ENCODE results near the gene SMIM41.

The SMIM41 gene

GRCh38 chr12:52089491-52089890 is 10.0 kb downstream of the SMIM41 start:
- TF ChIP-seq CTCF (IDR thresholded peaks at IDR 0.05; ENCODE audit: extremely low read depth, missing control alignments), result no peak
- no peak for DNase-seq (ENCODE audit: low spot score)

- TF ChIP-seq CTCF (IDR thresholded peaks at IDR 0.05; ENCODE audit: extremely low read depth, missing control alignments), result no peak
- peak; percentile 7 for DNase-seq (ENCODE audit: low spot score)
Measured at GRCh38 chr12:52090291-52090690, 10.8 kb downstream of the SMIM41 start.

- peak; percentile 1 for DNase-seq (ENCODE audit: low spot score)
- no peak for TF ChIP-seq CTCF (IDR thresholded peaks at IDR 0.05; ENCODE audit: extremely low read depth, missing control alignments)
Measured at GRCh38 chr12:52091061-52091460, 11.6 kb downstream of the SMIM41 start.

- no peak for DNase-seq (ENCODE audit: low spot score)
- TF ChIP-seq CTCF (IDR thresholded peaks at IDR 0.05; ENCODE audit: extremely low read depth, missing control alignments), result no peak
Measured at GRCh38 chr12:52091869-52092268, 12.4 kb downstream of the SMIM41 start.

GRCh38 chr12:52093346-52093745 is 13.8 kb downstream of the SMIM41 start:
- TF ChIP-seq CTCF (IDR thresholded peaks at IDR 0.05; ENCODE audit: extremely low read depth, missing control alignments), result no peak

GRCh38 chr12:52096332-52097044 is 17.0 kb downstream of the SMIM41 start:
- no peak for DNase-seq (ENCODE audit: low spot score)
- TF ChIP-seq CTCF (IDR thresholded peaks at IDR 0.05; ENCODE audit: extremely low read depth, missing control alignments), result no peak

More at GRCh38 chr12:52093346-52093745, 13.8 kb downstream of the SMIM41 start:
- DNase-seq (ENCODE audit: low spot score), result no peak

- DNase-seq (ENCODE audit: low spot score), result no peak
- no peak for TF ChIP-seq CTCF (IDR thresholded peaks at IDR 0.05; ENCODE audit: extremely low read depth, missing control alignments)
Measured at GRCh38 chr12:52097045-52097666, 17.7 kb downstream of the SMIM41 start.

- peak; percentile 11 for DNase-seq (ENCODE audit: low spot score)
Measured at GRCh38 chr12:52104431-52105089, 25.1 kb downstream of the SMIM41 start.

Measured in GM20000 (cell line).